Right cardiac atrium (tissue), 5 donors: ENCODE data around the gene FAT1. TPM values are rescaled to one million over a fixed set of nuclear protein-coding genes. Genes with fewer than 3 reads are reported as not detected.

Experiments used
- ATAC-seq, 2 donors: fragments of 200-7000 bp; cut with Tn5 transposase; one replicate each; pipeline versions ENCODE4 v1.8.0 to v1.9.1; 2020; ENCODE audit warnings: moderate library complexity in 2 of 2, mild to moderate bottlenecking in 1 of 2
- DNase-seq, 3 donors: peaks; one replicate each; pipeline ENCODE4 v3.0.0-alpha.2; 2020
- H3K27ac ChIP-seq: one replicate; pipeline ENCODE4 v1.5.1; 2013; ENCODE audit warnings: mild to moderate bottlenecking, low read length, control low read depth, moderate library complexity
- H3K27me3 ChIP-seq: one replicate; pipeline ENCODE4 v1.6.1; 2013; ENCODE audit not compliant: control insufficient read depth, insufficient read depth
- H3K4me1 ChIP-seq: one replicate; pipeline ENCODE4 v1.6.1; 2013; ENCODE audit warnings: low read length; ENCODE audit not compliant: control insufficient read depth, insufficient read depth
- H3K4me3 ChIP-seq: one replicate; pipeline ENCODE4 v1.5.1; 2013; ENCODE audit warnings: low read length, control low read depth
- H3K9me3 ChIP-seq: one replicate; pipeline ENCODE4 v1.6.1; 2013; ENCODE audit warnings: low read length; ENCODE audit not compliant: control insufficient read depth
- WGBS: extraction: QIAGEN DNeasy Blood & Tissue Kit; methylation state at CpG from one replicate; pipeline ENCODE4 v1.1.7; 2013; 5-methylcytosine and 5-hydroxymethylcytosine counted together
- intact Hi-C, 4 donors: fragments of 100-400 bp; cut with DNase I; formaldehyde crosslinking; loops; one replicate each; pipeline versions ENCODE4 v1.11.0 to v1.14.0; 2022 to 2023
- polyA plus RNA-seq: library from polyadenylated mRNA; stranded (reverse); fragments of 200-250 nt; gene quantifications from one replicate; pipeline ENCODE4 v1.2.3, GENCODE V29; 2013
- total RNA-seq, 4 donors: library from RNA; stranded (reverse); fragmentation: NEBNext Ultra II Directional; extraction: Animal tissue kit (Norgen Biotek cat#: 25700); gene quantifications; one replicate each; pipeline ENCODE4 v1.2.1, GENCODE V29; 2021
- donor health status: healthy with polysubstance abuse.
- donor health status: DM: no; HTN: yes; CAD: no.
- donor health status: DM: no; HTN: no; CAD: no.
- donor health status: DM: no; HTN: yes; CAD: no; lungs with severe emphysema.
- donor health status: DM: yes; HTN: yes; CAD: no.

FAT1 gene
- total and polyA plus RNA-seq, 5 donors: 29.7 to 95.2 (median 77.1) TPM

- Histone ChIP-seq H3K27ac (peak overlapping the region; percentile 73), H3K9me3 (no peaks in the 10 kb centered on the region), H3K4me1 (peaks cover 6% of the 10 kb centered on the region), H3K27me3 (no peaks in the 10 kb centered on the region), H3K4me3 (no peak overlapping the region)
- DNase-seq: no peak
- WGBS: 89% methylated on average over 3 of the region's 3 CpGs
- ATAC-seq: no peak
- intact Hi-C loops: no loop called here
Observed at GRCh38 chr4:186693894-186694293, 29.8 kb downstream of the FAT1 start.

GRCh38 chr4:186693159-186693815 is 30.4 kb downstream of the FAT1 start:
- H3K4me3 ChIP-seq: no peak overlapping the region
- H3K27ac ChIP-seq: peak overlapping the region; percentile 73
- no peaks in the 10 kb centered on the region for H3K9me3 ChIP-seq
- intact Hi-C loops: no loop called here
- peak; percentile 81 to 84 for ATAC-seq
- peak; percentile 81 to 84 (median 82) for DNase-seq
- H3K4me1 ChIP-seq: peaks cover 3% of the 10 kb centered on the region
- 53% methylated on average over 17 of the region's 17 CpGs for WGBS
- no peaks in the 10 kb centered on the region for H3K27me3 ChIP-seq

GRCh38 chr4:186691396-186691795 is 32.3 kb downstream of the FAT1 start:
- intact Hi-C loops: no loop called here
- H3K4me1 ChIP-seq: peaks cover 3% of the 10 kb centered on the region
- WGBS: 88% methylated on average over 5 of the region's 5 CpGs
- H3K4me3 ChIP-seq: no peak overlapping the region
- no peaks in the 10 kb centered on the region for H3K9me3 ChIP-seq
- H3K27ac ChIP-seq: no peak overlapping the region
- no peaks in the 10 kb centered on the region for H3K27me3 ChIP-seq
- DNase-seq: no peak
- no peak for ATAC-seq

- intact Hi-C loops: no loop called here
- peaks cover 3% of the 10 kb centered on the region for H3K4me1 ChIP-seq
Observed at GRCh38 chr4:186689476-186689875, 34.2 kb downstream of the FAT1 start.

GRCh38 chr4:186688150-186688943 is 35.3 kb downstream of the FAT1 start:
- H3K4me1 ChIP-seq: peaks cover 2% of the 10 kb centered on the region
- H3K9me3 ChIP-seq: no peaks in the 10 kb centered on the region
- no peak overlapping the region for H3K27ac ChIP-seq
- DNase-seq (no peak), ATAC-seq (no peak)
- no peaks in the 10 kb centered on the region for H3K27me3 ChIP-seq
- WGBS: 64% methylated on average over 12 of the region's 12 CpGs
- H3K4me3 ChIP-seq: no peak overlapping the region
- intact Hi-C loops: no loop called here

More at GRCh38 chr4:186689476-186689875, 34.2 kb downstream of the FAT1 start:
- Histone ChIP-seq H3K27me3 (no peaks in the 10 kb centered on the region), H3K4me3 (no peak overlapping the region), H3K27ac (no peak overlapping the region), H3K9me3 (no peaks in the 10 kb centered on the region)
- 58% methylated on average over 7 of the region's 7 CpGs for WGBS
- DNase-seq (peak in 2 of 3 donors; percentile 23 to 45), ATAC-seq (peak in 1 of 2 donors; percentile 15)

GRCh38 chr4:186687265-186687664 is 36.4 kb downstream of the FAT1 start:
- H3K27ac ChIP-seq: no peak overlapping the region
- H3K4me1 ChIP-seq: no peaks in the 10 kb centered on the region
- ATAC-seq: no peak
- DNase-seq: no peak
- intact Hi-C loops: no loop called here
- no peaks in the 10 kb centered on the region for H3K9me3 ChIP-seq
- WGBS: 80% methylated on average over 3 of the region's 3 CpGs
- H3K4me3 ChIP-seq: no peak overlapping the region
- no peaks in the 10 kb centered on the region for H3K27me3 ChIP-seq

GRCh38 chr4:186685767-186686183 is 37.9 kb downstream of the FAT1 start:
- Histone ChIP-seq H3K4me3 (no peak overlapping the region), H3K27me3 (no peaks in the 10 kb centered on the region), H3K27ac (peak overlapping the region; percentile 48), H3K4me1 (no peaks in the 10 kb centered on the region), H3K9me3 (no peaks in the 10 kb centered on the region)
- 48% methylated on average over 2 of the region's 2 CpGs for WGBS
- intact Hi-C loops: no loop called here
- ATAC-seq (peak; percentile 34 to 48), DNase-seq (no peak)

- intact Hi-C loops: no loop called here
- Histone ChIP-seq H3K27ac (peak overlapping the region; percentile 70), H3K4me3 (no peak overlapping the region), H3K4me1 (no peaks in the 10 kb centered on the region), H3K9me3 (no peaks in the 10 kb centered on the region), H3K27me3 (no peaks in the 10 kb centered on the region)
- DNase-seq: no peak
- 58% methylated on average over 5 of the region's 5 CpGs for WGBS
- ATAC-seq: no peak
Observed at GRCh38 chr4:186684889-186685309, 38.8 kb downstream of the FAT1 start.

- ATAC-seq (peak in 1 of 2 donors; percentile 23), DNase-seq (no peak)
- no peaks in the 10 kb centered on the region for H3K4me1 ChIP-seq
- 75% methylated on average over 12 of the region's 12 CpGs for WGBS
- H3K9me3 ChIP-seq: no peaks in the 10 kb centered on the region
- no peak overlapping the region for H3K27ac ChIP-seq
- intact Hi-C loops: no loop called here
- no peaks in the 10 kb centered on the region for H3K27me3 ChIP-seq
- H3K4me3 ChIP-seq: no peak overlapping the region
Observed at GRCh38 chr4:186684220-186684619, 39.4 kb downstream of the FAT1 start.

- 86% methylated on average over 6 of the region's 6 CpGs for WGBS
- H3K4me3 ChIP-seq: no peak overlapping the region
- DNase-seq: no peak
- H3K9me3 ChIP-seq: no peaks in the 10 kb centered on the region
- ATAC-seq: no peak
- no peaks in the 10 kb centered on the region for H3K27me3 ChIP-seq
- H3K27ac ChIP-seq: no peak overlapping the region
- H3K4me1 ChIP-seq: no peaks in the 10 kb centered on the region
- intact Hi-C loops: no loop called here
Observed at GRCh38 chr4:186680641-186681040, 43.0 kb downstream of the FAT1 start.

- Histone ChIP-seq H3K4me1 (peaks cover 2% of the 10 kb centered on the region), H3K27ac (peak overlapping the region; percentile 64), H3K27me3 (no peaks in the 10 kb centered on the region), H3K4me3 (no peak overlapping the region), H3K9me3 (no peaks in the 10 kb centered on the region)
- DNase-seq: no peak
- ATAC-seq: peak; percentile 86 to 88
- intact Hi-C loops: loop anchor here in 1 of 4 donors (5.0 kb wide), 1 partner anchor 46 kb away; the partner anchor contains the start of gene FAT1
- WGBS: 23% methylated on average over 1 of the region's 1 CpG
Observed at GRCh38 chr4:186676531-186677161, 47.0 kb downstream of the FAT1 start.
